ENCODE results near the gene ZNF502. TPM values are rescaled to one million over a fixed set of nuclear protein-coding genes. Genes with fewer than 3 reads are reported as not detected.
A peak's percentile ranks its signal among the peaks of the same experiment; 100 is the strongest.

ZNF502 gene
- total RNA-seq, 3 donors from 2014 or later: 2.5 to 7.7 (median 3.6) TPM

DNA sequence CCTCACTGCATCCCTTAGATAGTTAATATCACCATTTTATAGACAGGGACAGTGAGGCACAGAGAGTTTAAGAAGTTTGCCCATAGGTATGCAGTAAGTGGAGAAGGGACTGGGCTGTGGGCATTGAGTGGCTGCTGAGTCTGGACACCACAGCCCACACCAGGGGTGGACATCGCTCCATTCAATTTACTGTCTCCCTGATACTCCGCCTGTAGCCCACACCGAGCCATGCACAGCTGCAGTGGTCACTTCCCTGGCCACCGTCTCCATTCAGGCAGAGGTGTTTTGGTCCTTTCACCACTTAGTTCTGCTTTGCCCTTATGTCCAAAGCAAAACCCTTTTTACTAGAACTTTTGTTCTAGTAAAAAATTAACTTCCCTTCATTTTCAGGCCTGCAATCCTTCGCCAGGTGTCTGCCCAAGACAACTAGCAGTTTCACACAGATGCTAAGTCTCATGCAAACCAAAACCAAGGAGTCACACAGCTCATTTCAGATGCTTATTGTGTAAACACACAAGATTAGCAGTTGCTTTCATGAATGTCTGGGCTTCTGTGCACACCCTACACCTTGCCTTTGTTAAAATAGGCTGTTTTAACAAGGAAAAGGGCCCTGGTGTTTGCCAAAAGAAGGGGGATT lies 33.9 kb upstream of the ZNF502 start:
- H3K9me3 ChIP-seq: peaks cover 24% of the 10 kb centered on the region
- TF ChIP-seq, protein P1, sequence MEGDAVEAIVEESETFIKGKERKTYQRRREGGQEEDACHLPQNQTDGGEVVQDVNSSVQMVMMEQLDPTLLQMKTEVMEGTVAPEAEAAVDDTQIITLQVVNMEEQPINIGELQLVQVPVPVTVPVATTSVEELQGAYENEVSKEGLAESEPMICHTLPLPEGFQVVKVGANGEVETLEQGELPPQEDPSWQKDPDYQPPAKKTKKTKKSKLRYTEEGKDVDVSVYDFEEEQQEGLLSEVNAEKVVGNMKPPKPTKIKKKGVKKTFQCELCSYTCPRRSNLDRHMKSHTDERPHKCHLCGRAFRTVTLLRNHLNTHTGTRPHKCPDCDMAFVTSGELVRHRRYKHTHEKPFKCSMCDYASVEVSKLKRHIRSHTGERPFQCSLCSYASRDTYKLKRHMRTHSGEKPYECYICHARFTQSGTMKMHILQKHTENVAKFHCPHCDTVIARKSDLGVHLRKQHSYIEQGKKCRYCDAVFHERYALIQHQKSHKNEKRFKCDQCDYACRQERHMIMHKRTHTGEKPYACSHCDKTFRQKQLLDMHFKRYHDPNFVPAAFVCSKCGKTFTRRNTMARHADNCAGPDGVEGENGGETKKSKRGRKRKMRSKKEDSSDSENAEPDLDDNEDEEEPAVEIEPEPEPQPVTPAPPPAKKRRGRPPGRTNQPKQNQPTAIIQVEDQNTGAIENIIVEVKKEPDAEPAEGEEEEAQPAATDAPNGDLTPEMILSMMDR (IDR thresholded peaks at IDR 0.05): no peak
- intact Hi-C loops (cut with DNase I, micrococcal nuclease): no loop called here
- H3K4me1 ChIP-seq (ENCODE audit: low read depth): no peaks in the 10 kb centered on the region
- no peak overlapping the region for H3K4me3 ChIP-seq
- H3K36me3 ChIP-seq (ENCODE audit: low read depth): no peaks in the 10 kb centered on the region
- ATAC-seq (no peak), DNase-seq (no peak)

- Histone ChIP-seq H3K36me3 (ENCODE audit: low read depth) (no peaks in the 10 kb centered on the region), H3K4me3 (no peak overlapping the region), H3K4me1 (ENCODE audit: low read depth) (no peaks in the 10 kb centered on the region), H3K9me3 (peaks cover 29% of the 10 kb centered on the region)
- intact Hi-C loops (cut with DNase I, micrococcal nuclease): no loop called here
- DNase-seq (no peak), ATAC-seq (no peak)
- TF ChIP-seq, protein P1 (IDR thresholded peaks at IDR 0.05): no peak
Measured at GRCh38 chr3:44680921-44681455, 31.5 kb upstream of the ZNF502 start.

DNA sequence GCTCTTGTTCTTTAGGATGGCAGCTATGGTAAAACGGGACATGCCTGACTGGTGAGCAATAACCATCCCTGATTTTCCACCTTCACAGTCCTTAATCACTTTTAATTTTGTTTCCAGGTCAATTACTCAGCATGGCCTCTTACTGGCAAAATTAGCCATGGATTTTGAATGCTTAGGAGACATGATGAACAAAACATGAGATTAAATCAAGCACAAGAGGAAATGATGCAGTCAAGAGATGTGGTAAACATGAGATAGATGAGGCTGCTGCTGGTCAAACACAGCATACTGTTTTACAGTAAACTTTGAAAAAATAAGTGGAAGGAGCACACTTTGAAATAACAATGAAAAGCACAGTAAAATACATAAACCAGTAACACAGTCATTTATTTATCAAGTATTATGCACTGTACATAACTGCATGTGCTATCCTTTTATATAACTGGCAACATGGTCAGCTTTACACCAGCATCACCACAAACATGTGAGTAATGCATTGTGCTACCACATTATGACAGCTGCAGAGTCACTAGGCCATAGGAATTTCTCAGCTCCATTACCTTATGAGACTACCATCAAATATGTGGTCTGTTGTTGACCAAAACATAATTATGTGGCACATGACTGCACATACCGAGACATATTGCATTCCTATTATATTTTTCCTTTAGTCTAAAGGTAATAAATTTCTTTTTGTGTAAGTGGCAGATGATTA lies 30.1 kb upstream of the ZNF502 start:
- Histone ChIP-seq H3K4me3 (no peak overlapping the region), H3K36me3 (ENCODE audit: low read depth) (no peaks in the 10 kb centered on the region), H3K9me3 (peaks cover 29% of the 10 kb centered on the region), H3K4me1 (ENCODE audit: low read depth) (no peaks in the 10 kb centered on the region)
- DNase-seq (no peak), ATAC-seq (no peak)
- TF ChIP-seq, protein P1 (IDR thresholded peaks at IDR 0.05): no peak
- intact Hi-C loops (cut with DNase I, micrococcal nuclease): no loop called here

- DNase-seq: peak; percentile 75 to 78 (median 78)
- ATAC-seq: peak; percentile 90
- intact Hi-C loops (cut with DNase I, micrococcal nuclease): no loop called here
- TF ChIP-seq, protein P1 (IDR thresholded peaks at IDR 0.05): no peak
- Histone ChIP-seq H3K4me1 (ENCODE audit: low read depth) (no peaks in the 10 kb centered on the region), H3K36me3 (ENCODE audit: low read depth) (no peaks in the 10 kb centered on the region), H3K4me3 (peak overlapping the region; percentile 31), H3K9me3 (peaks cover 27% of the 10 kb centered on the region)
Measured at GRCh38 chr3:44685128-44685800, 27.2 kb upstream of the ZNF502 start.

- TF ChIP-seq, protein P1 (IDR thresholded peaks at IDR 0.05): no peak
- no peak overlapping the region for H3K4me3 ChIP-seq
- peaks cover 6% of the 10 kb centered on the region for H3K9me3 ChIP-seq
- H3K36me3 ChIP-seq (ENCODE audit: low read depth): no peaks in the 10 kb centered on the region
- DNase-seq: no peak
- intact Hi-C loops (cut with DNase I, micrococcal nuclease): no loop called here
- H3K4me1 ChIP-seq (ENCODE audit: low read depth): no peaks in the 10 kb centered on the region
- no peak for ATAC-seq
Measured at GRCh38 chr3:44687898-44688297, 24.6 kb upstream of the ZNF502 start.
